HEK293 (cell line): Measurements from ENCODE around the gene KANSL1.
"Not testable (repeated sequence)": the region's sequence is repeated elsewhere in the genome, so short reads cannot be mapped to it uniquely, and the experiment has no call there.

Experiments
- CTCF ChIA-PET: fragments of 350-600 bp; formaldehyde crosslinking; extraction: SDS; loops from one replicate; lab custom pipeline; 2021; ENCODE audit warnings: antibody characterized with exemption; lab: Yijun Ruan, JAX
- POLR2A ChIA-PET: fragments of 300-600 bp; formaldehyde crosslinking; extraction: SDS; loops from one replicate; lab custom pipeline; 2020; ENCODE audit warnings: antibody characterized with exemption, inconsistent platforms; lab: Yijun Ruan, JAX
- H3K27ac ChIP-seq: fragments of 200-500 bp; sonication (Bioruptor generic); 2 replicates; pipeline ENCODE4 v1.5.1; 2014; ENCODE audit warnings: low read depth, low read length, control low read depth, inconsistent platforms; ENCODE audit errors: extremely low read depth
- H3K36me3 ChIP-seq, 2 experiments: fragments of 200-500 bp in 1 of 2; sonication (Bioruptor generic) in 1 of 2; 1 replicate in 1 of 2; 2 replicates in 1 of 2; pipeline ENCODE4 v1.5.1; 2014 to 2017; ENCODE audit warnings: inconsistent platforms in 2 of 2, low read length in 2 of 2; ENCODE audit not compliant: control insufficient read depth in 2 of 2, insufficient read depth in 1 of 2
- H3K4me1 ChIP-seq: fragments of 200-500 bp; sonication (Bioruptor generic); 2 replicates; pipeline ENCODE4 v1.5.1; 2014; ENCODE audit warnings: mild to moderate bottlenecking, low read length, inconsistent platforms; ENCODE audit not compliant: control insufficient read depth, insufficient read depth
- H3K4me3 ChIP-seq: 2 replicates; pipeline ENCODE4 v1.5.1; 2011; ENCODE audit warnings: low read depth, mild to moderate bottlenecking, control low read depth, low read length, moderate library complexity
- H3K9me3 ChIP-seq: fragments of 200-500 bp; sonication (Bioruptor generic); 2 replicates; pipeline ENCODE4 v1.5.1; 2014; ENCODE audit warnings: low read depth, low read length, inconsistent platforms; ENCODE audit not compliant: control insufficient read depth, insufficient read depth
- IKZF3 ChIP-seq: fragments of 450-650 bp; IDR thresholded peaks from 2 replicates; pipeline ENCODE4 v1.5.0; 2018; ENCODE audit warnings: missing biosample characterization, mild to moderate bottlenecking, missing genetic modification characterization, moderate library complexity
- MEIS1 ChIP-seq: sonication (generic); formaldehyde crosslinking; IDR thresholded peaks from 2 replicates; pipeline ENCODE4 v1.8.1; 2022; ENCODE audit warnings: missing genetic modification reagents, mild to moderate bottlenecking, borderline replicate concordance
- MYNN ChIP-seq: fragments of 450-650 bp; formaldehyde crosslinking; IDR thresholded peaks from 2 replicates; pipeline ENCODE4 v1.5.1; 2016; ENCODE audit warnings: missing biosample characterization, missing genetic modification characterization, borderline replicate concordance
- OSR2 ChIP-seq: fragments of 450-650 bp; formaldehyde crosslinking; IDR thresholded peaks from 2 replicates; pipeline ENCODE4 v1.5.1; 2016; ENCODE audit warnings: missing biosample characterization, missing genetic modification characterization
- PRDM6 ChIP-seq: fragments of 450-650 bp; formaldehyde crosslinking; IDR thresholded peaks from 2 replicates; pipeline ENCODE4 v1.5.1; 2017; ENCODE audit warnings: missing biosample characterization, missing genetic modification characterization
- REST ChIP-seq: fragments of 450-650 bp; formaldehyde crosslinking; IDR thresholded peaks from 2 replicates; pipeline ENCODE4 v1.5.1; 2016; ENCODE audit warnings: missing biosample characterization, missing genetic modification characterization
- ZBTB17 ChIP-seq: fragments of 450-650 bp; formaldehyde crosslinking; IDR thresholded peaks from 2 replicates; pipeline ENCODE4 v1.5.1; 2016; ENCODE audit warnings: missing biosample characterization, missing genetic modification characterization
- ZNF398 ChIP-seq: fragments of 450-650 bp; formaldehyde crosslinking; IDR thresholded peaks from 2 replicates; pipeline ENCODE4 v1.5.1; 2017; ENCODE audit warnings: missing biosample characterization, missing genetic modification characterization
- ZNF449 ChIP-seq: fragments of 450-650 bp; formaldehyde crosslinking; IDR thresholded peaks from 2 replicates; pipeline ENCODE4 v1.5.1; 2017; ENCODE audit warnings: missing biosample characterization, mild to moderate bottlenecking, missing genetic modification characterization, moderate library complexity
- ZNF48 ChIP-seq: fragments of 450-650 bp; formaldehyde crosslinking; IDR thresholded peaks from 2 replicates; pipeline ENCODE4 v1.5.1; 2016; ENCODE audit warnings: missing biosample characterization, missing genetic modification characterization
- ZNF501 ChIP-seq: fragments of 450-650 bp; formaldehyde crosslinking; IDR thresholded peaks from 2 replicates; pipeline ENCODE4 v1.5.1; 2016; ENCODE audit warnings: missing biosample characterization, missing genetic modification characterization
- ZNF560 ChIP-seq: fragments of 450-650 bp; formaldehyde crosslinking; IDR thresholded peaks from 2 replicates; pipeline ENCODE4 v1.5.1; 2017; ENCODE audit warnings: missing biosample characterization, missing genetic modification characterization, borderline replicate concordance

Gene KANSL1

GRCh38 chr17:46115699-46116098, 77.5 kb downstream of the KANSL1 start:
- no peaks in the 10 kb centered on the region; a peak in 1 of 3 replicates for H3K36me3 ChIP-seq
- CTCF ChIA-PET = interaction anchor here (1.3 to 4.7 kb wide), 2 partner anchors 16 to 78 kb away, joined by 4 to 16 read pairs; partner anchors contain the start of gene KANSL1
- POLR2A ChIA-PET = no interaction called here
- H3K4me3 ChIP-seq = no peak overlapping the region
- peaks cover 58% of the 10 kb centered on the region for H3K4me1 ChIP-seq
- H3K27ac ChIP-seq = no peak overlapping the region
- TF ChIP-seq REST (tag by site-specific recombination) = peak; percentile 42; the same call in 1 of the 2 replicates
- TF ChIP-seq IKZF3 = no peak
- TF ChIP-seq ZNF48 (tag by site-specific recombination) = 0 out of 2 replicates have a peak, but pooled peaks have one; percentile 38
- no peak for TF ChIP-seq ZNF560
- no peak for TF ChIP-seq MEIS1
- TF ChIP-seq OSR2 (tag by site-specific recombination) = peak; percentile 32; the same call in 1 of the 2 replicates
- TF ChIP-seq, all 188 proteins: peak for 3
- H3K9me3 ChIP-seq = no peaks in the 10 kb centered on the region

- CTCF ChIA-PET, H3K36me3 ChIP-seq, H3K27ac ChIP-seq, H3K4me3 ChIP-seq, POLR2A ChIA-PET, H3K9me3 ChIP-seq: not testable (repeated sequence)
- TF ChIP-seq ZBTB17 (tag by site-specific recombination) (peak; percentile 21; the same call in 1 of the 2 replicates), ZNF449 (peak; percentile 95), ZNF501 (tag by site-specific recombination) (0 out of 2 replicates have a peak, but pooled peaks have one; percentile 24)
- H3K4me1 ChIP-seq = peaks cover 64% of the 10 kb centered on the region
Measured at GRCh38 chr17:46111236-46111635, 82.0 kb downstream of the KANSL1 start.

GRCh38 chr17:46110219-46110618, 83.0 kb downstream of the KANSL1 start:
- POLR2A ChIA-PET = no interaction called here
- H3K4me1 ChIP-seq = peaks cover 55% of the 10 kb centered on the region

More at GRCh38 chr17:46110219-46110618, 83.0 kb downstream of the KANSL1 start:
- TF ChIP-seq MYNN (tag by site-specific recombination) = no peak
- peak; percentile 66 for TF ChIP-seq PRDM6 (tag by site-specific recombination)
- TF ChIP-seq ZNF398 (tag by site-specific recombination) = no peak
- TF ChIP-seq, all 188 proteins: peak for 1
- no peak overlapping the region for H3K27ac ChIP-seq
- CTCF ChIA-PET = interaction anchor here (1.1 kb wide), 1 partner anchor 56 kb away, joined by 3 read pairs; no protein-coding TSS in a partner anchor
- H3K9me3 ChIP-seq = no peaks in the 10 kb centered on the region
- H3K36me3 ChIP-seq = no peaks in the 10 kb centered on the region; a peak in 1 of 3 replicates
- no peak overlapping the region for H3K4me3 ChIP-seq
